Measurements from ENCODE around the gene HSPA1L.

HSPA1L gene

GRCh38 chr6:31762878-31763618 is 52.0 kb downstream of the HSPA1L start:
- no peak for DNase-seq

- DNase-seq, result no peak
Measured at GRCh38 chr6:31762356-31762755, 52.7 kb downstream of the HSPA1L start, which contains the start of gene SAPCD1. TSS of gene SAPCD1 (plus strand) at chr6:31762656. CDS start at chr6:31763055, 399 bp downstream.

- no peak for DNase-seq
Measured at GRCh38 chr6:31761343-31761742, 53.7 kb downstream of the HSPA1L start.

GRCh38 chr6:31760790-31761189 is 54.3 kb downstream of the HSPA1L start:
- no peak for DNase-seq
